GM21528 (cell line): ENCODE results near the gene MUC16.
"Not testable (repeated sequence)": the region's sequence is repeated elsewhere in the genome, so short reads cannot be mapped to it uniquely, and the experiment has no call there.

Experiments used
- ATAC-seq: cut with Tn5 transposase; IDR thresholded peaks from one replicate; pipeline ENCODE4 v1.9.1; 2021; ENCODE audit warnings: mild to moderate bottlenecking, moderate library complexity; ENCODE audit not compliant: unreplicated experiment, low FRiP score

The MUC16 gene

GRCh38 chr19:9009935-9010651 is at the start of gene MUC16:
MUC16 (minus strand) TSS chr19:9010409.
- no peak for ATAC-seq

GRCh38 chr19:9058905-9059667 is 48.9 kb upstream of the MUC16 start:
- ATAC-seq = no peak

- ATAC-seq = no peak
Measured at GRCh38 chr19:9057505-9058258, 47.5 kb upstream of the MUC16 start.

- not testable (repeated sequence) for ATAC-seq
Measured at GRCh38 chr19:9056131-9056530, 45.9 kb upstream of the MUC16 start.

- no peak for ATAC-seq
Measured at GRCh38 chr19:9054765-9055164, 44.6 kb upstream of the MUC16 start.

GRCh38 chr19:9054207-9054606 is 44.0 kb upstream of the MUC16 start:
- ATAC-seq = no peak

GRCh38 chr19:9053674-9054073 is 43.5 kb upstream of the MUC16 start:
- ATAC-seq = not testable (repeated sequence)

GRCh38 chr19:9052894-9053293 is 42.7 kb upstream of the MUC16 start:
- ATAC-seq = no peak

GRCh38 chr19:9046694-9047093 is 36.5 kb upstream of the MUC16 start:
- no peak for ATAC-seq

GRCh38 chr19:9044449-9044848 is 34.2 kb upstream of the MUC16 start:
- no peak for ATAC-seq

- no peak for ATAC-seq
Measured at GRCh38 chr19:9043524-9043923, 33.3 kb upstream of the MUC16 start.

- ATAC-seq = no peak
Measured at GRCh38 chr19:9041023-9041422, 30.8 kb upstream of the MUC16 start.

GRCh38 chr19:9040131-9040530 is 29.9 kb upstream of the MUC16 start:
- no peak for ATAC-seq

GRCh38 chr19:9039728-9040127 is 29.5 kb upstream of the MUC16 start:
- no peak for ATAC-seq

GRCh38 chr19:9037400-9038062 is 27.3 kb upstream of the MUC16 start:
- no peak for ATAC-seq

- no peak for ATAC-seq
Measured at GRCh38 chr19:9032136-9032631, 22.0 kb upstream of the MUC16 start.

- no peak for ATAC-seq
Measured at GRCh38 chr19:9018163-9018875, 8.1 kb upstream of the MUC16 start.

- no peak for ATAC-seq
Measured at GRCh38 chr19:9014803-9015202, 4.6 kb upstream of the MUC16 start.

- no peak for ATAC-seq
Measured at GRCh38 chr19:9013988-9014387, 3.8 kb upstream of the MUC16 start.

- no peak for ATAC-seq
Measured at GRCh38 chr19:9011875-9012274, 1.7 kb upstream of the MUC16 start.
